TTC549 (cell line): ENCODE results near the gene EEF1A2.

Source experiments
- FAIRE-seq: peaks from 2 replicates; lab custom pipeline; 2012; peaks lifted over from hg19 to GRCh38; lab: Jason Lieb, UNC

EEF1A2 gene

GRCh38 chr20:63449796-63450730 lies 48.8 kb downstream of the EEF1A2 start:
- no peak for FAIRE-seq

- no peak for FAIRE-seq
Measured at GRCh38 chr20:63449025-63449424, 49.9 kb downstream of the EEF1A2 start.

- no peak for FAIRE-seq
Measured at GRCh38 chr20:63448031-63448430, 50.9 kb downstream of the EEF1A2 start.

- FAIRE-seq: no peak
Measured at GRCh38 chr20:63447320-63447719, 51.6 kb downstream of the EEF1A2 start.

GRCh38 chr20:63446216-63447024 lies 52.5 kb downstream of the EEF1A2 start:
- FAIRE-seq: no peak

GRCh38 chr20:63445075-63445734 lies 53.7 kb downstream of the EEF1A2 start:
- FAIRE-seq: no peak

- no peak for FAIRE-seq
Measured at GRCh38 chr20:63444548-63444947, 54.3 kb downstream of the EEF1A2 start.

GRCh38 chr20:63443606-63444395 lies 55.1 kb downstream of the EEF1A2 start:
- no peak for FAIRE-seq

- FAIRE-seq: no peak
Measured at GRCh38 chr20:63442100-63442493, 56.8 kb downstream of the EEF1A2 start.

- no peak for FAIRE-seq
Measured at GRCh38 chr20:63441136-63442099, 57.5 kb downstream of the EEF1A2 start.

- no peak for FAIRE-seq
Measured at GRCh38 chr20:63440366-63440955, 58.4 kb downstream of the EEF1A2 start.

GRCh38 chr20:63439866-63440265 lies 59.0 kb downstream of the EEF1A2 start:
- FAIRE-seq: no peak

- no peak for FAIRE-seq
Measured at GRCh38 chr20:63438121-63438520, 60.8 kb downstream of the EEF1A2 start.
